GM19023 (cell line): Measurements from ENCODE around the gene P3H2.
"Not testable (repeated sequence)": the region's sequence is repeated elsewhere in the genome, so short reads cannot be mapped to it uniquely, and the experiment has no call there.

Source experiments
- ATAC-seq: cut with Tn5 transposase; IDR thresholded peaks from one replicate; pipeline ENCODE4 v1.9.1; 2021; ENCODE audit warnings: mild to moderate bottlenecking, moderate library complexity; ENCODE audit not compliant: unreplicated experiment

The P3H2 gene

DNA sequence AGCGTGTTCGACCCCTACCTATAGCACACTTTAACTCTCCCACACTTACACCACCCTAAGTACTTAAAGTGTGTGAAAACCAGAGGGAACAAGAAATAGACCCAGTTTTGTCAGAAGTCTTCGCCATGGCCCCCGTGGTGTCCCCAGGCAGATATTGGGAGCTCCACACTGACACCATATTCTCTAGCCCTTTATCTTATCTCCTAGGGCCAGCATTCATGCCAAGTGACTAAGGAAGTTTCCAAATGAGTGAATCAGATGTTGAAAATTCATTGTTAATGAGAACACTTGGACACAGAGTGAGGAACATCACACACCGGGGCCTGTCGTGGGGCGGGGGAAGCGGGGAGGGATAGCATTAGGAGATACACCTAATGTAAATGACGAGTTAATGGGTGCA lies 31.8 kb downstream of the P3H2 start:
- ATAC-seq, result no peak

DNA sequence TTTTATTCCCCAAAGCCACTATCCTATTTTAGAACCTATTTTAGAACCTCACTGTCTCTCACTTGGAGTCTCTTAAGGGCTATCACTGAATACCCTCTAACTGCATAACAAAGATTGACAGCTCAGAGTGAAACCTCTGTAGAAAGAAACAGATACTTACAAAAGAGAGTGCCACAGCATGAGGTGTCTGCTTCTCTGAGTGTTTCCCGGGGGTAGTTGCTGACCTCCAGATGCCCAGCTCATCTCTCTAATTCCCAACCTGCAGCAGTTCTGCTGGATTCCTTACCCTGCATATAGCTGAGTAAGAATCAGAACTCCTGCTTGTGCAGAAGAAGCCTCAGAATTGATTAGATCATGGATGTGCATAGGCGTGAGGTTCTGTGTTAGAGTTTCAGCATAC lies 34.5 kb downstream of the P3H2 start:
- ATAC-seq, result no peak

DNA sequence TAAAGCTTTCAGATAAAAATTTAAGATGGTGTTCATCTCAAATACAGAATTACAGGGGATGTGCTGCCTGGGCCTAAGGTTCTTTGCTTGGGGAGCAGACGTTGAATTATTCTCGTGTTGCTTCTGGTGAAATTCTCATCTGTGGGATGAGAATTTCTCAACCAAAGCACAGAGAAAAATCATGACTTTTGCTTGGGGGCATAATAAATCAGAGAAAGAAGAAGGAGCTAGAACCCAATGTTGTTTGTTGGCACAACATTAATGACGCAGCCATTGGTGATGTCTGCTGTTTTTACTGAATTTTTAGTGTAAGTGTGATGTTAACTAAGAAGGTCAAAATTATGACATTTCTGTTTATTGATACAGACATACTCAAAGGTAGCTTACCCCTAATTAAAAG lies 35.7 kb downstream of the P3H2 start:
- no peak for ATAC-seq

DNA sequence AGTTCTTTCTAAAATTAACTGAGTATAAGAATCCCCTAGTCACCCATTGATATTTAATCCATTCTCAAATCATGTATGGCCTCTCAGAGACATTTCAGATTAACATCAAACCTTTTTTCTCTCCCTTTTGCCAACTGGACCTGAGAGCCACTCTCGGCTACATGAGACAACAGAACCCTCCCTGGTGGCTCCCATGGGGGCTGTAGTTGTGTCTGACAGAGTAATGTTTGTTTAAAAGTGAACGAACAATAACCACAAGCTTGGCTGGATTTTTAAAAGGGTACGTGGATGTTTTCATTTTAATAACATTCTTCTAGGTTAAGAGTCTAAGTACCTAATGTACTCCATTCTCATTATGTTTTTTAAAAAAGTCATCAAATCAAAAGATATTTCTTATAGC lies 37.1 kb downstream of the P3H2 start:
- no peak for ATAC-seq

DNA sequence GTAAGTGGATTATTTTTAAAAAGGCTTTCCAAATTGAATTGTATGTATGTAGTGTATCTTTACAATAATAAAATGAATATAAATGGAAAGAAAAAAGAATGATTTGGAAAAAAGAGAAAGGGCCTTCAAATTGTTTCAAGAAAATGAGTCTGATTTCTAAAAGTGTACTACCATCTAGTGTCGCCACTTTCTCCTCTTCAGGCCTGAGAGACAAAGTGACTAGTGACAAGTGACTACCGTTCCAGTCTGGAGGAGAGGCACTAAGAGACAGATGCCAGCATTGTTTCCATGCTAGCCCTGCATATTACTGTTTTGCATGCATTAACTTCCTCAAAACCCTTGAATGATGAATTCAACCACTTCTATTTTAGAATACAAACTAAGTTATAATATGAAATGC lies 39.3 kb downstream of the P3H2 start:
- ATAC-seq, result no peak

DNA sequence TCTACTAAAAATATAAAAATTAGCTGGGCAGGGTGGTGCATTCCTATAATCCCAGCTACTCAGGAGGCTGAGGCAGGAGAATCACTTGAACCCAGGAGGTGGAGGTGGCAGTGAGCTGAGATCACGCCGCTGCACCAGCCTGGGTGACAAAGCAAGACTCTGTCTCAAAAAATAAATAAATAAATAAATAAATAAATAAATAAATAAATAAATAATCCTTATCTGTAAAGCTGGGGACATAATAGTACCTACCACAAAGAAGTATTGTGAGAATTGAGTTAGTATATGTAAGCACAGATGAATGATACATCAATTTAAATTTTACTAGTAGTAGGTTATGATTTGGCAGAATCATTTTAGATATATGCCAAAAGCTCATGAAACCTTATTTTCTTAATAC lies 41.5 kb downstream of the P3H2 start:
- ATAC-seq, result not testable (repeated sequence)

DNA sequence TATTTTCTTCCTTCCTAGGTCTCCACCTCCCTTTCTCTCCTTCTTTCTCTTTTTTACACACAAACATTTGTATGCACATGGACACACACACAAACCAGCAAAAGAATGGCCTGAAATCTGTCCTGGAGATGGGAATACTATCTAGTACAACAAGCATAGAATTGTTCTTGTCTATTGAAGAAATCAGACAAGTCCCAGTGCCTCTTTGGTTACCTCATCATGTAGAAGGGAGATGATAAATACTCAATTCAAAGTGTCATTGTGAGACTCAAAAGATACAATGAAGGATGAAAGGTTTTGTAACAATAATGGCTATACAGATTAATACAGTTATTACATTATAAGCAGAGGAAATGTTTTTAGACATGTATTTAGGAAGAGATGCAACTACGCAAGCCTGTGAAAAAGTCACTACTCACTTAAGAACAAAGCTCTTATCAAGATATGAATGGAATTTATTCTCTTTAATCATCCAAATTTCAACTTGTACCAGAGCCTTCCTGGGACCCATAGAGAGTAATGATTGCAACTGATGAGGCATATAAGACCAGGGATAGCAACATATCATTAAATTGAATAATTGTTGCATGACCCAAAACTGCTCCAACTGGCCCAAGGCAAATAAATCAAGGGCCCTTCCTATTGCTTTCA lies 43.2 kb downstream of the P3H2 start:
- ATAC-seq, result no peak

DNA sequence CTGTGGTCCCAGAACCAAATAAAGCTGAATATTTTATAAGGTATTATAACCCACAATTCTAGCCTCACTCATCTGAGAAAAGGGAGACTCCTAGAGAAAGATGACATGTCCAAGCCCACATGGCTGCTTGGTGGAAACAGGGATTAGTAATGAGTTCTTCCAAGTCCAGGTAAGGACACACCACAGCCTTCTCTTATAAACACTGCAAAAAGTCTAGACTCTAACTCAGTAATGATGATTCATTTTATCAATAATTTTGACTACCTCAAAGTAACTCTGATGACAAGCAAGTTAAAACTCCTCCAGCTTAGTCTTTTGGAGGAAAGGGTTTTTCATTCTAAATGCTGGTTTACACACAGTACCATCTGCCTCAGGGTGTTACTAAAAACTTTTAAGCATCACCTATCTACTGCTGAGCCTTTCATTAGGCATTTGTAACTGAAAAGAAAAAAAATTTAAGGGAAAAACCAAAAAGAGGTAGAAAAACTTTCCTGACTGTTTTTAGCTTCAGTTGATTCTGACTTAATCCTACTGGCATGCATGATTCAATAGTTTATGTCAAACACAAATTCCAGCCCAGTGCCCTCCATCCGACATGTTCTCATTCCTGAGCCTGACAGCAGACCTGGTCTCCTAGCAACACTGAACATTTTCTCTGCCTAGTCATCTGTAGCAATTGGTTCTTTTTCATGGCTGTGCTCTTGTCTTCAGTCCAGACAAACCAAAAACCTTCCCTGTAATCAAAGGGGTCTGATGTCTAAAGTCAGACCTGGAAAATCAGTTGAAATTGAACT lies 43.9 kb downstream of the P3H2 start:
- no peak for ATAC-seq

DNA sequence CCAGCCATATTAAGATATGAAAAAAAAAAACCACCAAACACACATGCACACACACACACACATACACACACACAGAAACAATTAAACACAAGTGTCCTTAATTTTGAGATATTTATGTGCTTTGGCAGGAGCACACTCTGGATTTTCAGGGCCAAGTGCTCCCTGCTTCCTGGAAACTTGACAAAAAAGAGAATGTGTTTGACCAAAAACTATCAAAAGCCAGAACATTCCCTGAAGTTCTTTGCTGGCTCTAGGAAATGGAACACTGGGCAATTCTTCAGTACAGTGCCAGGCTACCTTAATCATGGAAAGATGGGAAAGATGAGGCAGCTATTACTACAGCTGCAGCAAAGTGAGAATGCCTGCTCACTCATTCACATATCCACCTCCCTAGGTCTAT lies 44.6 kb downstream of the P3H2 start:
- ATAC-seq, result no peak

DNA sequence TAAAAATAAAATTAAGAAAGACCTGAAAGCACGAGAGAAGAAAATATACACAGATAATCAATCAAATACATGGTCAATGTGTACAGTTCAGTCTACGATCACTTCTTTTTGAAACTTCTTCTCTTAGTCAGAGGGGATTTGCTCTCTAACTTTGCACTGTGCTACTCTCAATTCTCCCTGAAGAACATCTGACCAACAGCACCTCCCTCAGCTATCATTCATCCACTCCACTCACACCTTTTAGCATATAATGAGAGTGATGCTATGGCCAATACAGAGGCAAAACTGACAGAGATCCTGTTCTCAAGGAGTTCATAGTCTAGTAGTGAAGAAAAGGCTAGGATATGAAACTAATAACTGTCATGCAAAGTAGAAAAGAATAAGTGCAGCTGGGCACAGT lies 45.9 kb downstream of the P3H2 start:
- no peak for ATAC-seq

DNA sequence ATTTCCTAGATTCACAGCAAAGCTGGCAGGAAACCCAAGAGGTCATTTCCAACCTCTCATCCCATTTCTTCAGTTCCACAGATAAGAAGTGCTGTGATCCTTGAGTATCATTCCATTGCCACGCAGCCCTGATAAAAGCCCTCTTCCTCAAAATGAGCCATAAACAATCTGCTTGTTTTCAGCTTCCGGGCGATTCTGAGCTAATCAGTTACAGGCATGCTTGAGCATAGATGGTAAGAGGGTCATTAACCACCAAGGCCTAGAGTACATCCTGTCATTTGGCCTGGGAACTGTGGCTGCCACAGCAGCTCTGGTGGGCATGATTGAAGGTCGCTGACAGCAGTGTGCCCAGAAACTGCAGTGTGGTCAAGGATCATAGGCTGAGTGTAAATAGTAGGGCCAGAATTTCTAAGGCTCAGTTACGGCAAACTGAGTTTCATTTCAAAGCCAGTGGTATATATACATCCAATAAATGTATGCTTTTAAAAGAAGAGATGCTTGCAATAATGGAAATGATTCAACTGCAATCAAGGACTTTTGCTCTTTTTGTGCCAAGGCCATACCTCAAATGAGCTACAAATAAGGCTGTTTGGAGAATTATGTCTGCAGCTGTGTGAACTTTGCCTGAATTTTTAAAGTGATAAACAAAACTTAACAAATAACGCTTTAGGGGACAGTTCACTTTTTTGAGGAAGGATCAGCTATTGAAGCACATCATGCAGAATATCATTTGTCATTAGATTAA lies 47.3 kb downstream of the P3H2 start:
- ATAC-seq, result no peak

DNA sequence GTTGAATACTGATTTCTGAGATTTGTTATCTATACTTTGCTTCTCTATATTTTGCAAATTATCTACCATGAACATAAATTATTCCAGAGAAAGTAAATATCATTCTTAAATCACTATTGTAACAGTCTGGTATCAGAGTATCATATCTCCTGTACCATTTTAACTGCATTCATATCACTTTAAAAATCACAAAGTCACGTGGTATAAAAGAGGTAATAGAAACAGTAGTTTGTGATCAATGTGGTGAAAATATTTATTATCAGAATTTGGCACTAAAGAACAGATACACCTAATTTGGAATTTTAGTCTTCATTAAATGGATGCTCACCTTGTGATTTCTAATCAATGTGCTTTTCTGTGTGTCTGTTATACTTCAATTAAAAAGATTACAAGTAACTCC lies 47.8 kb downstream of the P3H2 start:
- no peak for ATAC-seq

DNA sequence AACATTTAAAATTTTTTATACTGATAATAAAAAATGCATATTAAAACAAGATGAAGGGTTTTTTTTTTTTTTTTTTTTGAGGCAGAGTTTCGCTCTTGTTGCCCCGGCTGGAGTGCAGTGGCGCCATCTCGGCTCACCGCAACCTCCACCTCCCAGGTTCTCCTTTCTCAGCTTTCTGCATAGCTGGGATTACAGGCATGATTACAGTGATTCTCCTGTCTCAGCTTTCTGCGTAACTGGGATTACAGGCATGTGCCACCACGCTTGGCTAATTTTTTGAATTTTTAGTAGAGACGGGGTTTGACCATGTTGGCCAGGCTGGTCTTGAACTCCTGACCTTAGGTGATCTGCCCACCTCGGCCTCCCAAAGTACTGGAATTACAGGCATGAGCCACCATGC lies 48.8 kb downstream of the P3H2 start:
- not testable (repeated sequence) for ATAC-seq

DNA sequence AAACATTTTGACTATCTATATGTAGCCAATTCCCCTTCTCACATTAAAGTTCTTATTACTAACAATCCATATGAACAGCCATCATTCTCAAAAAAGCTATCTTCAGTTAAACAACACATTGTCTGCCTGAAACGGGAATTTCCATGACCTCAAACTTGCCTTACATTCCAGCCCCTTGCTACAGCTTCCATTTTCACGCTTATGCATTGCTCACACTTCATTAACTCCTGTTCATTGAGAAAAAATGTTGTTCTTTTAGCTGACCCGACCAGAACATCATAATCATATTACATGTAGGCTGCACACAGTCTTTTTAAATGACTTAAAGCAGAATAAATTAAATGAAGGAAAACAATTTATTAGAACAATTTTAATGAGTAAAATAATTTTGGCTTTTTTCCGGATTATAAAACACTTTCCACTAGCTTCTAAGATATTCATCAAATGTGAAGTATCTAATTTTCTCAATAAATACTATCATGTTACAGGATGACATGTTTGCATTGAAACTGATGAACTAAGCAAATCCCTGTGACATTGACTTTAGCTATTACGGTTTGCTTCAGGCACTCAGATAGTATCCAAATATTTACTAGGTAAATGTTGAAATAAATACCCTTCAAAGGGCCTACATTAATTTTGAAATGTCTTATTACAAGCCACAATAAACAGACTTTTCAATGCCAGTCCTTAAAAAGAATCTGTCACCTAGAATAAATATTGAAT lies 49.9 kb downstream of the P3H2 start:
- no peak for ATAC-seq

DNA sequence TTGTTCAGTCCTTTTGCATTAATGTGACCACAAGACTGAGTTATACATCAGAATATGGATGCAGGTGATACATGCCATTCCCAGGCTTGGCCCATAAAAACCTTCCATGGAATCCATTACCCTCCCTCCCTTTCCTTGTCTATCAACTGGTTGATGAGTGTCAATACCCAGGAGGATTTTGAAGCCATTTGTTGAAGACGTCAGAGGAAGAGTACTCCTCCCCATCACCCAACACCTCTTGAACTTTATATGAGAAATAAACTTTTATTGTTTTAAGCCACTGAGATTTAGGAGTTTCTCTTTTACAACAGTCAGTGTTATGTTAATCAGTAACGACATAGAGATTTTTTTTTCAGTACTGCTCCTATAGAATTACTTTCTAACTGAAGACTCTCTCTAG lies 55.5 kb downstream of the P3H2 start:
- no peak for ATAC-seq

DNA sequence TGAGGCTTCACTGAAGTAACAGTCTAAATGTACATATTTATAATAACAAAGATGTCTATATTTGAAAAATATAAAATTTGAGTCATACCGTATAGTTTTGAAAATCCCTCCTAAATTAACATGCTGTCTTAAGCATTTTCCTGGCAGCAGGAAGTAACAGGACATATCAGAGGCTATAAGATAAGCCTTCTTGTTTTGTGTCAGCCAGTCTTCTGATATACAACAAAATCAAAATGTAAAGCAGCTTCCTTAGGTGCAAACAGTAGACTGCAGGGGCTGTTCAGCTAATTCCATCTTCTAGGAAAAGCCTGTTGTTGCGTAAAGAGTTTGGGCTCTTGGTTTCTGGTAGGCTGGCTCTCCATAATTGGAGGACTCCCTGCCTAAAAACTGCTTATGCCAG lies 56.0 kb downstream of the P3H2 start:
- ATAC-seq, result no peak

DNA sequence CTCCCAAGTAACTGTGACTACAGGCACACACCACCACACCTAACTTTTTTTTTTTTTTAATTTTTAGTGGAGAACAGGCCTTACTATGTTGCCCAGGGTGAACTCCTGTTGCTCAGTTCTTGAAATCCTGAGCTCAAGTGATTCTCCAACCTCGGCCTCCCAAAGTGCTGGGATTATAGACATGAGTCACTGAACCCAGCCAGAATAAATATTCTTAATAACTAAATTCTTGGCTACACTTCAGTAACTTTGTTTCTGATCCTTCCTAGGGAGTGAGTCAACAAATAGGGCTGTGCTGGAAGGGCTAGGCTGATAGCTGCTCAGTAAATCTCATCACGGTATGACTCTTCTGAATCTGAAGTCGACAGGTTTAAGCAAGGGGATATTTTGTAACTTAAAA lies 56.6 kb downstream of the P3H2 start:
- ATAC-seq, result no peak

DNA sequence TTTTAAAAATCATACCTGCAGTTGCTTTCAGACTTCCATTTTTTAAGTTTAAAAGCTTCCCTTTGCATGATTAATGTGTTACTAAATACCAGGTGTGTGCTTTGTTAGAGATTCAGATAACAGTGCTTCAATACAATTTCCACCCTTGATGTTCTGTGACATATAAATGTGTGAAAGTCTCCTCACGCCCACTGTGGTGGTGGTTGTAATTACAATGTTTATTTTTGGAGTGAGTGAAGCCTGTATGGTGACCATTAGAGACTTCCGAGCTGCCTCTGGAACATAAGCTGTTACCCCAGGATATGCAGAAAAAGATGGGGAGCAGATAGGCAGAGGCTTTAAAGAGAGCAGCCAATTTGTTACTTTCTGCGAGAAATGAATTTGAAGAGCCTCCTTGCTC lies 57.2 kb downstream of the P3H2 start:
- ATAC-seq, result no peak

DNA sequence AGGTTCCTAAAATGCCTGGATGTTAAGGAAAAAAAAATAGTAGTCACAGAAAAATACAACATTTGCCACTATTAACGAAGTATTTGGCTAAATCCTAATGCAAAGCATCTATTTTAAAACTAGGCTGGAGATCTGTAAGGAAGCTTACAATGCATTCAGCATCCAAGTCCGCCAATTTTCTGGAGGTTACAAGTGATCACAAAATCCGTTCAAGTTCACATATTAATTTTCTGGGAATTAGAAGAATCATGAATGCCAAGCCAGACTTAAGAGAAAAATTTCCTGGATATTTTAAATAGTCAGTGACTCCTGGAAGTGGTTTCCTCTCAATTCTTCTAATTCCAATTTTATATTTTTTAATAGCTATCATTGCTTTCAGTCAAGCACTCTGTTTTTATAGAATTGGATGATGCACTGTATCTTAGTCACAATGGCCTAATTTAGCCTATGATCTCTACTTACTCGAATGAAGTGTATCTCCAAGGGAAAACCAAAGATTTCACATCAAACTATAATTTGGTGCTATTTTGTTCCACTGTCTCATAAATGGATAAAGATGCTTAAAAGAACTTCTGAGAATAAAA lies 60.4 kb downstream of the P3H2 start:
- no peak for ATAC-seq

DNA sequence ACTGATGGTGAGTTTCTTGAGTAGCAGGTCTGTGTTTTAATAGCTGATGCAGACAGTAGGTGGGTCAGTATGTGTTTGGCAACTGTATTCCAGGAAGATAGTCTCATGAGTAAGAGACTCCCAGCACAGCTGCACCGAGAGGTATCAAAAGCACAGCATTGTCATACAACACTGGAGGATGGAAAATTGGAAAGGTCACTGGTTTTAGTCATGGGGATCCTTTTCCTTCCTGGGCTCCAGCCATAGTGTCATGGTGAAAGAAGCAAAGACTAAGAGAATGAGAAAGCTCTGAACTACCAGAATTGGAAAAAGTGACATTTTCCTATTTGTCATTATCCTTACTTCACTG lies 61.5 kb downstream of the P3H2 start:
- ATAC-seq, result no peak
